Cardiac muscle cell (in vitro differentiated cells and primary cell): ENCODE results near the gene RTKN. TPM values are rescaled to one million over a fixed set of nuclear protein-coding genes. Genes with fewer than 3 reads are reported as not detected.

Experiments
- DNase-seq, 2 donors: peaks; one replicate each; pipeline versions ENCODE4 v3.0.0 to v3.0.0-alpha.2; 2010 to 2017; ENCODE audit warnings: low read depth in 1 of 2, low spot score in 1 of 2
- H3K27ac ChIP-seq: fragments of 200-600 bp; sonication (generic); 2 replicates; pipeline ENCODE4 v1.5.1; 2016
- H3K27me3 ChIP-seq: fragments of 200-600 bp; sonication (generic); 2 replicates; pipeline ENCODE4 v1.6.0; 2016; ENCODE audit warnings: control low read depth
- H3K36me3 ChIP-seq: fragments of 200-600 bp; sonication (generic); 2 replicates; pipeline ENCODE4 v1.5.1; 2016; ENCODE audit warnings: control low read depth
- H3K4me1 ChIP-seq: fragments of 200-600 bp; sonication (generic); 2 replicates; pipeline ENCODE4 v1.8.1; 2017; ENCODE audit warnings: low read depth, mild to moderate bottlenecking, mixed run types
- H3K4me3 ChIP-seq: fragments of 200-600 bp; sonication (generic); 2 replicates; pipeline ENCODE4 v1.5.1; 2016; ENCODE audit warnings: mild to moderate bottlenecking
- H3K9me3 ChIP-seq: fragments of 200-600 bp; sonication (generic); 2 replicates; pipeline ENCODE4 v1.5.1; 2017; ENCODE audit warnings: low read depth, mild to moderate bottlenecking, control low read depth
- polyA plus RNA-seq: library from polyadenylated mRNA; unstranded; fragments of >200 nt; fragmentation: Nextera tagmentation; extraction: Ambion mirVana; gene quantifications from 2 replicates; pipeline ENCODE4 v1.2.1, GENCODE V29; 2016
- total RNA-seq: library from RNA; depleted of rRNA; stranded (reverse); fragments of >200 nt; gene quantifications from 2 replicates; pipeline ENCODE4 v1.2.3, GENCODE V29; 2016
- TF ChIP-seq, protein P1 (sequence below): IDR thresholded peaks from 2 replicates; pipeline ENCODE4 v1.5.1; 2012; ENCODE audit warnings: low read depth, mild to moderate bottlenecking, low read length

The RTKN gene
- total and polyA plus RNA-seq, 2 experiments from 2014 or later = 53.3 to 61.7 TPM

- Histone ChIP-seq H3K36me3 (no peaks in the 10 kb centered on the region), H3K4me1 (no peaks in the 10 kb centered on the region), H3K27me3 (no peaks in the 10 kb centered on the region), H3K9me3 (no peaks in the 10 kb centered on the region), H3K27ac (no peak overlapping the region), H3K4me3 (no peak overlapping the region)
- DNase-seq = no peak
- TF ChIP-seq, protein P1, sequence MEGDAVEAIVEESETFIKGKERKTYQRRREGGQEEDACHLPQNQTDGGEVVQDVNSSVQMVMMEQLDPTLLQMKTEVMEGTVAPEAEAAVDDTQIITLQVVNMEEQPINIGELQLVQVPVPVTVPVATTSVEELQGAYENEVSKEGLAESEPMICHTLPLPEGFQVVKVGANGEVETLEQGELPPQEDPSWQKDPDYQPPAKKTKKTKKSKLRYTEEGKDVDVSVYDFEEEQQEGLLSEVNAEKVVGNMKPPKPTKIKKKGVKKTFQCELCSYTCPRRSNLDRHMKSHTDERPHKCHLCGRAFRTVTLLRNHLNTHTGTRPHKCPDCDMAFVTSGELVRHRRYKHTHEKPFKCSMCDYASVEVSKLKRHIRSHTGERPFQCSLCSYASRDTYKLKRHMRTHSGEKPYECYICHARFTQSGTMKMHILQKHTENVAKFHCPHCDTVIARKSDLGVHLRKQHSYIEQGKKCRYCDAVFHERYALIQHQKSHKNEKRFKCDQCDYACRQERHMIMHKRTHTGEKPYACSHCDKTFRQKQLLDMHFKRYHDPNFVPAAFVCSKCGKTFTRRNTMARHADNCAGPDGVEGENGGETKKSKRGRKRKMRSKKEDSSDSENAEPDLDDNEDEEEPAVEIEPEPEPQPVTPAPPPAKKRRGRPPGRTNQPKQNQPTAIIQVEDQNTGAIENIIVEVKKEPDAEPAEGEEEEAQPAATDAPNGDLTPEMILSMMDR = no peak
Observed at GRCh38 chr2:74406035-74406434, 35.7 kb downstream of the RTKN start.

GRCh38 chr2:74401891-74402290 lies 39.8 kb downstream of the RTKN start:
- Histone ChIP-seq H3K27ac (no peak overlapping the region), H3K36me3 (no peaks in the 10 kb centered on the region), H3K27me3 (no peaks in the 10 kb centered on the region), H3K9me3 (no peaks in the 10 kb centered on the region), H3K4me3 (no peak overlapping the region), H3K4me1 (no peaks in the 10 kb centered on the region)
- TF ChIP-seq, protein P1 = no peak
- no peak for DNase-seq

DNA sequence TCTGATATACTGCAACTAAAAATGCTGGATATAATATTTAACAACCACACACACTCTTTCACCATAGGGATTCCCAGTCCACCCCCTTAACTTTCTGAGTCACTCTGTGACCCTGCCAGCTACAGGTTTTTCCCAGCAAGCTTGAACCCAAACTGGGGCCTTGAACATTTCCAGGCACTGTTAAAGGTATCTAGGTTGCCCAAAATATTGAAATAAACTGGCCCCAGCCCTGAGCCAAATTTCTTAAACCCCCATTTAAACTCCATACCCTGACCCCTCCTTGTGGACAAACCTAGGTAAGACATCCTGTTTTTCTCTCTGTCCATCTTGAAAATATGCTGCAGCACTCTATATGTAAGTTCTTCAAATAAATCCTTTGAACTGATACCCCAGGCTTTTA lies 42.0 kb downstream of the RTKN start:
- TF ChIP-seq, protein P1 = peak; percentile 55
- peak; percentile 46 to 56 for DNase-seq
- Histone ChIP-seq H3K4me1 (no peaks in the 10 kb centered on the region), H3K36me3 (no peaks in the 10 kb centered on the region), H3K4me3 (no peak overlapping the region), H3K9me3 (no peaks in the 10 kb centered on the region), H3K27ac (no peak overlapping the region), H3K27me3 (no peaks in the 10 kb centered on the region)

- no peaks in the 10 kb centered on the region for H3K27me3 ChIP-seq
- TF ChIP-seq, protein P1 = no peak
- no peaks in the 10 kb centered on the region for H3K36me3 ChIP-seq
- DNase-seq = no peak
- H3K4me3 ChIP-seq = no peak overlapping the region
- no peaks in the 10 kb centered on the region for H3K4me1 ChIP-seq
- H3K27ac ChIP-seq = no peak overlapping the region
- H3K9me3 ChIP-seq = no peaks in the 10 kb centered on the region
Observed at GRCh38 chr2:74396149-74396548, 45.6 kb downstream of the RTKN start.

GRCh38 chr2:74393525-74393924 lies 48.2 kb downstream of the RTKN start:
- Histone ChIP-seq H3K4me1 (no peaks in the 10 kb centered on the region), H3K36me3 (no peaks in the 10 kb centered on the region), H3K27me3 (no peaks in the 10 kb centered on the region), H3K9me3 (no peaks in the 10 kb centered on the region), H3K4me3 (no peak overlapping the region), H3K27ac (no peak overlapping the region)
- no peak for DNase-seq
- TF ChIP-seq, protein P1 = no peak

DNA sequence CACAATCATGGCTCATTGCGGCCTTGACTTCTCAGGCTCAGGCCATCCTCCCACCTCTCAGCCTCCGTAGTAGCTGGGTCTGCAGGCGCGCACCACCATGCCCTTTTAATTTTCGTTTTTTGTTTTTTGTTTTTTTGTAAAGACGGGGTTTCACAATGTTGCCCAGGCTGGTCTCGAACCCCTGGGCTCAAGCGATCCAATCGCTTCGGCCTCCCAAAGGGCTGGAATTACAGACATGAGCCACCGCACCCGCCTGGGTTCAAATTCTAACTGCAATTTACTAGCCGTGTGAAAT lies 49.3 kb downstream of the RTKN start:
- no peak for DNase-seq
- Histone ChIP-seq H3K4me1 (no peaks in the 10 kb centered on the region), H3K4me3 (no peak overlapping the region), H3K9me3 (no peaks in the 10 kb centered on the region), H3K36me3 (no peaks in the 10 kb centered on the region), H3K27ac (no peak overlapping the region), H3K27me3 (no peaks in the 10 kb centered on the region)
- TF ChIP-seq, protein P1 = no peak
